Activated T-helper 17 cell treated with anti-CD3 and anti-CD28 coated beads, Interleukin-2, amount 50 U/mL, for 72 hours (primary cell): ENCODE measurements around the gene RAP1GAP2. TPM values are rescaled to one million over a fixed set of nuclear protein-coding genes. Genes with fewer than 3 reads are reported as not detected.
A peak's percentile ranks its signal among the peaks of the same experiment; 100 is the strongest.

Experiments used
- ATAC-seq: fragments of 150-1000 bp; cut with Tn5 transposase; replicated peaks from 2 replicates; pipeline ENCODE4 v1.10.0; 2021; ENCODE audit warnings: mild to moderate bottlenecking, moderate library complexity
- H3K27ac Mint-ChIP-seq: one replicate; pipeline ENCODE4 v1.8.0; 2022; ENCODE audit warnings: mixed read lengths
- H3K27me3 Mint-ChIP-seq: one replicate; pipeline ENCODE4 v1.8.0; 2022; ENCODE audit warnings: mixed read lengths
- H3K36me3 Mint-ChIP-seq: one replicate; pipeline ENCODE4 v1.8.0; 2022; ENCODE audit warnings: low read depth, mild to moderate bottlenecking, mixed read lengths
- H3K4me1 Mint-ChIP-seq: one replicate; pipeline ENCODE4 v1.8.0; 2022; ENCODE audit warnings: mixed read lengths
- H3K4me3 Mint-ChIP-seq: one replicate; pipeline ENCODE4 v1.8.0; 2022; ENCODE audit warnings: mild to moderate bottlenecking, mixed read lengths
- H3K9me3 Mint-ChIP-seq: one replicate; pipeline ENCODE4 v1.8.0; 2022; ENCODE audit warnings: mixed read lengths
- total RNA-seq, 2 donors: library from RNA; stranded (reverse); gene quantifications; one replicate each; pipeline ENCODE4 v1.2.3, GENCODE V29; 2022

RAP1GAP2 gene
- total RNA-seq, 2 donors from 2014 or later, result 0.77 to 1.6 TPM

DNA sequence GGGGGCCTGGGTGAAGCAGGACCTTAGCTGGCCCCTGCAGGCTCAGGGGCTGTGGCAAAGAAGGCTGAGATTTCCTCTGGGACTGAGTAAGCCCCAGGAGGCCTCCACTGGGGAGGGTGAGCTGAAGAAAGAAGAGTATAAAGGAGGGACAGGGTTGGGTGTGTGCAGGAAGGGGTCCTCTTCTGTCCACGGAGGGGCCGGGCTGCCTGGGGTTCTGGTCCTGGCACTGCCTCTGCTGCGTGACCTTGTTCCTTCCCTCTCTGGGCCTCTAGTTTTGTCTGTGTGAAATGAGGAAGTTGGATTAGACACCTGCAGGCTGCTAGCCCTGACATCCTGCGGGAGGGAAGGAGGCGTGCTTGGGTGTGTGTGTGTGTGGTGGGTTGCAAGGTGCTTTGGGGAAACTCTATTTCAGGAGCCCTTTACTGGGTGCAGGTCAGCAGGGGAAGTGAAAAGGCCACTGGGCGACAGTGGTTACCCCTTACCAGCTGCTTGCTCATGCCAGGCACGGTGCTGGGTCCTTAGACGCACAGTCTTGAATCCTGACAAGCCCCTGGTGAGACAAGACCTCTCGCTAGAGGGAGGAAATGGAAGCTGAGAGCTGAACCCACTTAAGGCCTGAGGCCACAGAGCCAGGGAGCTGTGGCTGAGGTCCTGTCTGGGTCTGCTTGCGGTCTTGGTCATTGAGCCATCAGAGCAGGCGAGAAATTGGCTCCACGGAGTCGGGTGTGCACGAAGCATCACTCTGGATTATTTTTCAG, 206.5 kb downstream of the RAP1GAP2 start:
- H3K27ac Mint-ChIP-seq, result no peak overlapping the region
- no peaks in the 10 kb centered on the region for H3K4me1 Mint-ChIP-seq
- H3K4me3 Mint-ChIP-seq, result no peak overlapping the region
- no peaks in the 10 kb centered on the region for H3K9me3 Mint-ChIP-seq
- ATAC-seq, result no peak
- H3K36me3 Mint-ChIP-seq, result peaks cover 19% of the 10 kb centered on the region
- no peaks in the 10 kb centered on the region for H3K27me3 Mint-ChIP-seq

DNA sequence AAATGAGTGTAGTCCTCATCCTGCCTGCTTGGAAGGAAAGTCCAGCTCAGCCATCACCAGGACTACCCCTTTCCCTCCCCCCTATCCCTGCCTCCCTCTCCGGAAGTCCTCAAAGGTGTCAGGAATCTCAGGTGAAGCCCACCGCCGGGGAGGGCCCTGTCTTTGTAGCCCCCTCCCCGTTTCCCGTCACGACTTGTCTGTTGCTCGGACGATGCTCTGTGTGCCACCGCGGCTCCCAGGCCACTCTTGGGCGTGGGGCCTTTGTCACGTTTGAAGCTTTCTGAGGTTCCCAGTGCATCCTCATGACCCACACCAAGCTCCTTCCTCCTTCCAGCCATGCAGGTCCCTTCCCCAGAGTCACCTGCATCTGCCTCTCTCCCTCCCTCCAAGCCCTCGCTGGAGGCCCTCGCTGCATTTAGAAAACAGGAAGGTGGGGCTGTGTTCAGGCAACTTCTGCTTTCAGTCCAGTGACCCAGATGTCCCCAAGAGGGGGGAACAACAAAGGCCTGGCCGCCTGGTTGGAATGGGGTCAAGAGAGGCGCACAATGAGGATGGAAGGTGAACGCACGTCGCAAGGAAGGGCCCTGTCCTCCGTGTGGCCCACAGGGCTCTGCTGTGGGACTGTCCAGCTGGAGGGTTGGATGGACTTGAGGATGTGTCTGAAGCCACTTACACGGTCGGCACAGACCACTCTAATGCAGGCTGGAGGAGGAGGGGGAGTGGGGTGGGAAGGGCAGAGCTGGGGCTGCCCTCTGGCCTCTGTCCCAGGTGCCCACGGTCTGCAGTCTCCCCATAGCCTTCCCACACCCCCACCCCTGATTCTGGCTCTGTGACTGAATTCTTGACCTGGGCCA, 207.3 kb downstream of the RAP1GAP2 start:
- Mint-ChIP-seq H3K4me1 (no peaks in the 10 kb centered on the region), H3K9me3 (no peaks in the 10 kb centered on the region), H3K27me3 (no peaks in the 10 kb centered on the region), H3K36me3 (peaks cover 11% of the 10 kb centered on the region), H3K4me3 (peak overlapping the region; percentile 50), H3K27ac (no peak overlapping the region)
- ATAC-seq, result no peak

DNA sequence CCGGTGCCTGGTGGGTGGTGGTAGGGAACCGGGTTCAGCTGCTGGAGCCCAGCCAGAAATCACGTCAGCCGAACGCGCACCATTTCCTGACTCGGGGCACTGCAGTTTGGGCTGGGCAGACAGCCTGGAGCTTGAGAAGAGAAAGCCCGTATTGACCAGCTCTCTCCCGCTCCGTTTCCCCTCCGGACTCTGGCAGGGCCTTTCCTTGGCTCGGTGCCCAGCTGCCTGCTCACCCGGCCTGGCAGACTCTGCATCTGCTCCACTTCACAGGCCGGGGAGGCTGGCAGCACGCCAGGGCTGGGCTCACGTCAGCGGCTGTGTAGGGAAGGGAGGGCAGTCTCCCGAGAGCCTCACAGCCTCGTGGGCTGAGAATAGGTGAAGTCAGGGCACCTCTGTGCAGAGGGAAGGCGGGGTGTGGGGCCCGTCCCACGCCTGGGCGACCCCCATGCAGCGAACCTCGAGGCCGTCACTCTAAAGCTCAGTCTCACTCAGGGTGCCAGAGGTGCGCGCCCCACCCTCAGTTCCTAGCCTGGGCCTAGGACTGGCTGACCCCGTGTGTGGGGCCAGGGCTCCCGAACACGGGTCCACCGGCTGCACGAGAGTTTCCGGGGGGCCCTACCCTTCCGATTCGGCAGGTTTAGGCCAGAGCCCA, 208.0 kb downstream of the RAP1GAP2 start:
- Mint-ChIP-seq H3K27me3 (no peaks in the 10 kb centered on the region), H3K9me3 (no peaks in the 10 kb centered on the region), H3K27ac (peak overlapping the region; percentile 28), H3K4me1 (no peaks in the 10 kb centered on the region), H3K4me3 (peak overlapping the region; percentile 50), H3K36me3 (peaks cover 14% of the 10 kb centered on the region)
- ATAC-seq, result peak; percentile 79

DNA sequence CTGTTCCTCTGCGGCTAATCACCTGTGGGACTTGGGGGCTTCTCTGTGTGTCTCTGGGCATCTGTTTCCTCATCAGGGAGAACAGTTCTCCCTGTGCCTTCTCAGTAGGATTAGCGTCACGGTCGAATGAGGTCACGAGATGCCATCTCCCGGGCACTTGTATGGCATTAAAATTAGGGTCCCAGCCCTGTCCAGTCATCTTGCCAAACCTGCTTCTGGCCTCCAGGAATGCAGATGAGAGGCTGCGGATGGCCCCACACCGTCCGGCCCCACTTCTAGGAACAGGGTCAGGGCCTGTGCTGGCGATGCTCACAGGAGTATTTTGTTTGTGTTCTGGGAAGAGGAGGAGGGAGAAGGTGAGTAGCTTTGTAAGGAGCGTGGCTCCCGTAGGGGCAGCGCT, 208.7 kb downstream of the RAP1GAP2 start:
- peak overlapping the region; percentile 28 for H3K27ac Mint-ChIP-seq
- no peak for ATAC-seq
- peaks cover 20% of the 10 kb centered on the region for H3K36me3 Mint-ChIP-seq
- H3K9me3 Mint-ChIP-seq, result no peaks in the 10 kb centered on the region
- H3K27me3 Mint-ChIP-seq, result no peaks in the 10 kb centered on the region
- H3K4me3 Mint-ChIP-seq, result peak overlapping the region; percentile 50
- no peaks in the 10 kb centered on the region for H3K4me1 Mint-ChIP-seq

DNA sequence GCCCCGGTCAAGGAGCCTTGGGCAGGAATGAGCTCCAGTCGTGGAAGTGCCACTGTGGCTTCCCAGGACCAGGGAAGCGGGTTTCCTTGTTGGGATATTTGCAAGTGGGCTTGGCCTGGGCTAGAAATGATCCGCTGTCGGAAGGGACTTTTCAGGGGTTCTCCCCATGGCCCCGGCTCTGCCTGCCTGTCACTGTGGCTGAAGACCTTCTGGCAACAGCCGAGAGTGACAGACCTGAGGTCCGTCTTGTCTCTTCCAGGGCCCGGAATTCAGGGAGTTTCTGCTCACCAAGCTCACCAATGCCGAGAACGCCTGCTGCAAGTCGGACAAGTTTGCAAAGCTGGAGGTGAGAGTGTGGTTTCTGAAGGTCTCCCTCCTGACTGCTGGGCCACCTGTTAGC, 209.5 kb downstream of the RAP1GAP2 start:
- peaks cover 27% of the 10 kb centered on the region for H3K36me3 Mint-ChIP-seq
- H3K9me3 Mint-ChIP-seq, result no peaks in the 10 kb centered on the region
- no peak overlapping the region for H3K4me3 Mint-ChIP-seq
- no peaks in the 10 kb centered on the region for H3K27me3 Mint-ChIP-seq
- no peak for ATAC-seq
- H3K27ac Mint-ChIP-seq, result no peak overlapping the region
- no peaks in the 10 kb centered on the region for H3K4me1 Mint-ChIP-seq

DNA sequence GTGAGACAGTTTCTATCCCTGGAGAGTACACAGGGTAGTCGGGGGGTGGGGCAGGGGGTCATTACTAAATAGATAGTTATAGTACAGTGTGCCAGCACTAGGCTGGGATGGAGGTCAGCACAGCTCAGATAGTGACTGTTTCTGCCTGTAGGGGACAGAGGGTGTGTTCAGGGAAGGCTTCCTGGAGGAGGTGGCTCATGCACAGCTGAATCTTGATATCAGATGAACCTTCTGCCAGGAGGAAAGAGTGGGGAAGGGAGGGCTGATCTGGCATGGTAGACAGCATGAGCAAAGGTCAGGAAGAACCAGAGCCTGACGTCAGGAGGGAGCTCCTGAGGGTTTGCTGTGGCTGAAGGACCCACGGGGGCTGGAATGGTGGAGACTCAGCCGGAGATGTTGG, 210.6 kb downstream of the RAP1GAP2 start:
- Mint-ChIP-seq H3K27me3 (no peaks in the 10 kb centered on the region), H3K9me3 (no peaks in the 10 kb centered on the region), H3K36me3 (peaks cover 27% of the 10 kb centered on the region), H3K4me3 (no peak overlapping the region), H3K27ac (no peak overlapping the region), H3K4me1 (no peaks in the 10 kb centered on the region)
- ATAC-seq, result no peak

DNA sequence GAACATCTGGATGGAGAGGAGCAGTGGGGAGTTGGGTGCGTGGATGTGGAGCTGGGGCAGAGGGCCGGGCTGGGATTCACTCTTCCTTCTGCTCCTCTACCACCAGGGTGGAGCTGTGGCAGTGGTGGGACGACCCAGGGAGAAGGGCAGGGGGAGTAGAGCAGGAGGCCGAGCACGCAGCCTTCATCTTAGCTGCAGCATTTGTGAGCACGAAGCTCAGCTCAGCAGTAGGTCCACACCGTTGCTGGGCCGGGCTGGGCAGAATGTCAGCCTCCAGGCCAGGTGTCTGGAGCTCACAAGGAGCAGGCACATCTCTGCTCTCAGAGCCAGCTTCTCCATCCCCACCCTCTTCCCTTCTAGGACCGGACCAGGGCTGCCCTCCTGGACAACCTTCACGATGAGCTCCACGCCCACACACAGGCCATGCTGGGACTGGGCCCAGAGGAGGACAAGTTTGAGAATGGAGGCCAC, 211.4 kb downstream of the RAP1GAP2 start:
- Mint-ChIP-seq H3K9me3 (no peaks in the 10 kb centered on the region), H3K27ac (no peak overlapping the region), H3K27me3 (no peaks in the 10 kb centered on the region), H3K4me3 (no peak overlapping the region), H3K36me3 (peaks cover 27% of the 10 kb centered on the region), H3K4me1 (no peaks in the 10 kb centered on the region)
- no peak for ATAC-seq

DNA sequence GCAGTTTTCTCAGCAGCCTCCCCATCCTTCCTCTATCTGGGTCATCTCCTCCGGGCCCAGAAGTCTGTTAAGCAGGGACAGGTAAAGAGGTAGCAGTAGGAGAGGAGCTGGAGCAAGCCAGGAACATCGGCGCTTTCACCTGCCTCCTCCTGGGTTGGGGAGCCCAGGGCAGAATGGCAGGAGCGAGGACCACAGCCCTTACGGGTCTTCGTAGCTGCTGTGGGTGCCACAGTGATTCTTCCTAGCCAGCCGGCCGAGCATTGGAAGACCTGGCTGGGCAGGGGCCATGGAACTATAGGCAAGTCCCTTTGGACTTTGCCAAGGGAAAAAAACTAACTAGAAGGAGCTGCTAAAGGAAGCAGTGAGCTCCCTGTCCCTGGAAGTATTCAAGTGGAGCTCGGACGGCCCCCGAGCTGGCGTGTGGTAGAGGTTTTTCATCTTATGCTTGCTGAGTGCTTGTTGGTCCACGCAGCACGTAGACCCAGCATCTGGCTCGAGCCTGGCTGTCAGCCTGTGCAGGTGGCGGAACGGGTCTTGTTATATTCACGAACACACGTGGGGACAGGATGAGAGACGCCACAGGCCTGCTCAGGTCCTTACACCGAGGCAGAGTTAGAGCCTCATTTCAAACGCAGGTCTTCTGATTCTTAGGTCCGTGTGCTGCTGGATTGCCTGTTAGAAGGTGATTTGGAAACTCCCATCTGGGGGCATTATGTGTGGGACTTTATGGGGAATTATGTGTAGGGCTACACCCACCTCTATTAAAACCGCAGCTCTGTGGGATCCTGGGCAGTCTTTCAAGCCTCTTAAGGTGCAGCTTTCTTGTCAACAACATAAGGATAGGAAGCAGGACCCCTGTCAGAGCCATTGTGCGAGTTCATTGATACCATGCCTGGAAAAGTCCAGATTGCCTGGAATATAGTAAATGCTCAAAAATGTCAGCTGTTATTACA, 212.4 kb downstream of the RAP1GAP2 start:
- H3K4me3 Mint-ChIP-seq, result no peak overlapping the region

DNA sequence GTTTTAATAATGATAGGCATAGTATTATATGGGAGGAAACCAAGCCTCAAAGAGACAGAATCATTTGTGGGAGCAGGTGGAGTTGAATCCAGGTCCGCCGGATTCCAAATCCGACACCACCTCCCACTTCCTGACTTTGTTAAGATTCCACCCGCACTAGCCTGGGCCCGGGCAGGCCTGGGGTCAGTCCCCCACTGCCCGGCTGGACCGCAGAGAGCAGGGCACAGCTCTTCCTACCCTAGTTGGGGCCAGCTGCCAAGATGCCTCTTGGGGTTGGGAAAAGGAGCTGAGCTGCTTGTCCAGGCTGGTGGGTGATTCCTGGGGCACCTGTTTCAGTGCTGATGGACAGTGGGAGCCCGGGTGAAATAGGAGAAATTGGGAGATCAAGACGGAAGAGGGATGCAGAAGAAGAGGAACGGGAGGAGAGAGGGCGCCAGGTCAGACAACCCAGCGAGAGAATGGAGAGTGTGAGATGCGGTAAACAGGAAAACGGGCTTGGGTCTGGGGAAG, 213.2 kb downstream of the RAP1GAP2 start:
- Mint-ChIP-seq H3K4me3 (no peak overlapping the region), H3K4me1 (no peaks in the 10 kb centered on the region), H3K9me3 (no peaks in the 10 kb centered on the region), H3K27ac (no peak overlapping the region), H3K36me3 (peaks cover 34% of the 10 kb centered on the region), H3K27me3 (no peaks in the 10 kb centered on the region)
- no peak for ATAC-seq

More for the DNA sequence above, 212.4 kb downstream of the RAP1GAP2 start:
- no peaks in the 10 kb centered on the region for H3K4me1 Mint-ChIP-seq
- no peak for ATAC-seq
- no peak overlapping the region for H3K27ac Mint-ChIP-seq
- H3K9me3 Mint-ChIP-seq, result no peaks in the 10 kb centered on the region
- peaks cover 27% of the 10 kb centered on the region for H3K36me3 Mint-ChIP-seq
- no peaks in the 10 kb centered on the region for H3K27me3 Mint-ChIP-seq

DNA sequence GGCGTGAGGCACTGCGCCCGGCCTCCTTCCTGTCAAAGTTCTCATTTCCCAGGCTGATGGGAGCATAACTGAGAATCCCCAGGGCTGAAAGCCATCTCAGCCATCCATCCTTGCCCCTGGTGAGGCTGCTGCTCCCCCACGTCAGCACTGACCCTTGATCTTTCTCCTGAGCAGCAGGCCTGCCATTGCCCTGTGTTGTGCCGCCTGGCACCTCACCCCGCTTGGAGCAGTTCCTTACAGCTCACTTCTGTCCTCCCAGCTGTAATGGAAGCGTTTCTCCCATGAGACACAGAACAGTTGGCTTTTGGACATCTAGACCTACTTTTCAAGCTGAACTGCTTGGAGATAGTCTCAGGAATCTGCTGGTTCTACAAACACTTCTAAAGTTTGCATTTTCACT, 215.7 kb downstream of the RAP1GAP2 start:
- Mint-ChIP-seq H3K9me3 (no peaks in the 10 kb centered on the region), H3K4me1 (no peaks in the 10 kb centered on the region), H3K27ac (no peak overlapping the region), H3K36me3 (peaks cover 42% of the 10 kb centered on the region), H3K27me3 (no peaks in the 10 kb centered on the region), H3K4me3 (no peak overlapping the region)
- no peak for ATAC-seq

DNA sequence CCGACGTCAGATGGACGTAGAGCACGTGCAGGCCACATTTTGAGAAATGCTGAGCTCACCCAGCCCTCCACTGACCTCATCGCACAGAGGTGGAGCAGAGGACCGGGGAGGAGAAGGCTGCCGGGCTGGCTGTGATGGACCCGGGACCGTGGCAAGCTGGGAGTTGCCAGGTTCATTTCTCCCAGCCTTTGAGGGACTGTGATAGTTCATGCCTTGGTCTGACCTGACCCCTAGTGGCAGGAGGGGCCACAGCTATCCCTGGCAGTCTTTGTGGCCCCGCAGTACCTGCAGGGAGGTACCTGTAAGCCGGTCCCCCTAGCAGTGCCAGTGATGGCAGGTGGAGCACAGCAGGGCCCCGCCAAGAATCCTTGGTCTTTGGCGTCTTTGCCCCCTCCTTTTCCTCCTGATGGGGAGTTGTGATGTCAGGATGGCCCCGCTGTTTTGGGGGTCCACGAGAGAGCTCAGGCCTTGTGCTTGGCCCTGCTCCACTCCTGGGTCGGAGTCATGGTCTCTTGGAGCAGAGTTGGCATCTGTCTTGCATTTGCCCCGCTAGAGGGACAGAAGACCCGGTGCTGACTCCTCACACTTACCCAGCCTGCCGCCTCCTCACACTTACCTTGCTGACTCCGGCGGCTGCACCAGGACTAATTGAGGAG, 216.8 kb downstream of the RAP1GAP2 start:
- H3K27ac Mint-ChIP-seq, result no peak overlapping the region
- H3K9me3 Mint-ChIP-seq, result no peaks in the 10 kb centered on the region
- peak; percentile 82 for ATAC-seq
- no peaks in the 10 kb centered on the region for H3K4me1 Mint-ChIP-seq
- no peaks in the 10 kb centered on the region for H3K27me3 Mint-ChIP-seq
- H3K4me3 Mint-ChIP-seq, result no peak overlapping the region
- H3K36me3 Mint-ChIP-seq, result peaks cover 35% of the 10 kb centered on the region

DNA sequence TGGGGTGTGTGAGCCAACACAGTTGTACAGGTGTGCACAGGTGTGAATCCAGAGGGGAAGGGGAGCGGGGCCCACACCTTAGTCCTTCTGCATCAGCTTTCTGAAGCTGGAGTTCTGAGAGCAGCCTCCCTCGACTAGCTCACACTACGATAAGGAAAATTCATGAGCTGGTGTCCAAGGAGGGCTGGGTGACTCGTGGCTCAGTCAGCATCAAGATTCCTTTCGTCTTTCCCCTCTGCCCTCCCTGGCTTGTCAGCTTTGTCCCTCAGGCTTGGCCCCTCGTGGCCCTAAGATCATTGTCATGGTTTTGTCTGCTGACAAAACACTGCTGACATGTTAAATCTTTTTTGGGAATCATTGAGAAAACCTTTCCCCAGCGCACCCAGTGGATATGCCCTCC, 219.7 kb downstream of the RAP1GAP2 start:
- Mint-ChIP-seq H3K36me3 (peaks cover 30% of the 10 kb centered on the region), H3K27me3 (no peaks in the 10 kb centered on the region), H3K27ac (no peak overlapping the region), H3K4me1 (no peaks in the 10 kb centered on the region), H3K9me3 (no peaks in the 10 kb centered on the region), H3K4me3 (no peak overlapping the region)
- no peak for ATAC-seq

DNA sequence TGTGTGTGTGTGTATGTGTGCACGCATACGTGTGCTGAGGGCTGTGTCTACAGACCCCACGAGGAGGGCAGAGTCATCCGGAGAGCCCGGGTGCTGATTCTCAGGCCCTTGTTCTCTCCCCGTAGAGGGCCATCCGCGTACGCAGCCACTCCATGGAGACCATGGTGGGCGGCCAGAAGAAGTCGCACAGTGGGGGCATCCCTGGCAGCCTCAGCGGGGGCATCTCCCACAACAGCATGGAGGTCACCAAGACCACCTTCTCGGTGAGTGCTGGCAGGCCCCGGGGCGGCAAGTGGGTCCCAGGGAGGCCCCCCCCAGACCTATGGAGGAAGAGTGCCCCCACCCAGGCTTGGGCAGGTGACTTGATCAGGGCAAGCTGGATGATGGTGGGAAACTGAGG, 221.7 kb downstream of the RAP1GAP2 start:
- H3K27ac Mint-ChIP-seq, result no peak overlapping the region

More for the DNA sequence above, 221.7 kb downstream of the RAP1GAP2 start:
- H3K27me3 Mint-ChIP-seq, result no peaks in the 10 kb centered on the region
- H3K9me3 Mint-ChIP-seq, result peaks cover under 1% of the 10 kb centered on the region
- no peaks in the 10 kb centered on the region for H3K4me1 Mint-ChIP-seq
- no peak for ATAC-seq
- no peak overlapping the region for H3K4me3 Mint-ChIP-seq
- H3K36me3 Mint-ChIP-seq, result peaks cover 50% of the 10 kb centered on the region
